NB4 (cell line): ENCODE data around the gene PIBF1.

Source experiments
- POLR2A ChIP-seq: IDR thresholded peaks from 2 replicates; pipeline ENCODE4 v1.6.1; 2011; ENCODE audit warnings: mild to moderate bottlenecking; ENCODE audit not compliant: insufficient read length; ENCODE audit errors: extremely low read depth
- TF ChIP-seq, protein P1 (sequence below): IDR thresholded peaks from one replicate; pipeline ENCODE4 v1.5.1; 2012; ENCODE audit warnings: low read depth, low read length

DNA sequence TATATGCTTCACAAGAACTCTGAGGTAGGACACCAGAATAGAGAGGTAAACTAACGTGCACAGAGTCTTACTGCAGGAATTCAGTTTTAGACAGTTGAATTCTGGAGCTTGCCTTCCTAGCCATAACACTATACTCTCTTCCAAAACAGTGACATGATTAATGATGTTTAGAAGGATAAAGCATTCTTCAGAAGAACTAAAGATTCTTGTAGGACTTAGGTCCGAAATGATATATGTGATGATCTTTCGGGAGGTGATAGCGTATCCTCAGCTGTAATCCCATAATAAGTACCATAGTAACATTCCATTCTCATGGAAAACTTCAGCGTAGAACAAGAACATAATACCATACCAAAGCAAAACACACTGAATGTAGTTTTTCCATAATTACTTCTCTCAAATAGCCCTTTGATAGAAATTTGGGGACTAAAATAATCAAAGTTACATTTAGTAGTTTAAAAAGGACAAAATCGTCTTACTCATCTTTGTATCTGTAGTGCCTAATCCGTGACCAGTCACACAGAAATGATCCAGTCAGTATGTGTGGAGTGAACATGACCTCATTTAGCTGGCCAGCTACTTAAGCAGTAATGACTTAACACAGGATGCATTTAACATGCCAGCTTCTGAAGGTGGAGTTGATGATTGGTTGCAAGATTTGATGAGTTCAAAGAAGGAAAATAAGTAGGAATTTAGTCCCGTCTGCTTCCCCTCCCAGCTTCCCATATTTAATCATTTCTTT lies 38.4 kb downstream of the PIBF1 start:
- TF ChIP-seq, protein P1, sequence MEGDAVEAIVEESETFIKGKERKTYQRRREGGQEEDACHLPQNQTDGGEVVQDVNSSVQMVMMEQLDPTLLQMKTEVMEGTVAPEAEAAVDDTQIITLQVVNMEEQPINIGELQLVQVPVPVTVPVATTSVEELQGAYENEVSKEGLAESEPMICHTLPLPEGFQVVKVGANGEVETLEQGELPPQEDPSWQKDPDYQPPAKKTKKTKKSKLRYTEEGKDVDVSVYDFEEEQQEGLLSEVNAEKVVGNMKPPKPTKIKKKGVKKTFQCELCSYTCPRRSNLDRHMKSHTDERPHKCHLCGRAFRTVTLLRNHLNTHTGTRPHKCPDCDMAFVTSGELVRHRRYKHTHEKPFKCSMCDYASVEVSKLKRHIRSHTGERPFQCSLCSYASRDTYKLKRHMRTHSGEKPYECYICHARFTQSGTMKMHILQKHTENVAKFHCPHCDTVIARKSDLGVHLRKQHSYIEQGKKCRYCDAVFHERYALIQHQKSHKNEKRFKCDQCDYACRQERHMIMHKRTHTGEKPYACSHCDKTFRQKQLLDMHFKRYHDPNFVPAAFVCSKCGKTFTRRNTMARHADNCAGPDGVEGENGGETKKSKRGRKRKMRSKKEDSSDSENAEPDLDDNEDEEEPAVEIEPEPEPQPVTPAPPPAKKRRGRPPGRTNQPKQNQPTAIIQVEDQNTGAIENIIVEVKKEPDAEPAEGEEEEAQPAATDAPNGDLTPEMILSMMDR = no peak
- no peak for TF ChIP-seq POLR2A
